Uterus (tissue), 2 donors: ENCODE data around the gene LRFN3.

Experiments
- CTCF ChIP-seq, 4 experiments: fragments of 200-600 bp in 2 of 4; fragments of 450-650 bp in 2 of 4; sonication (generic) in 2 of 4; IDR thresholded peaks; one replicate each; pipeline ENCODE4 v1.5.1; 2016 to 2019; ENCODE audit warnings: antibody characterized with exemption in 4 of 4, mild to moderate bottlenecking in 2 of 4, moderate library complexity in 1 of 4
- POLR2A ChIP-seq, 2 donors: fragments of 450-650 bp; IDR thresholded peaks; one replicate each; pipeline ENCODE4 v1.6.1; 2016; ENCODE audit warnings: antibody characterized with exemption in 2 of 2, mild to moderate bottlenecking in 1 of 2, moderate library complexity in 1 of 2

- no peak for TF ChIP-seq CTCF (IDR thresholded peaks at IDR 0.05)
- TF ChIP-seq POLR2A (IDR thresholded peaks at IDR 0.05), result no peak
Observed at GRCh38 chr19:35960432-35960972, 24.3 kb downstream of the LRFN3 start.
